ENCODE results near the gene BCLAF3. TPM values are rescaled to one million over a fixed set of nuclear protein-coding genes. Genes with fewer than 3 reads are reported as not detected.

BCLAF3 gene
- 1.5 and 2.9 TPM in 2 replicates for total RNA-seq

GRCh38 chrX:19990556-19991349, at the start of gene BCLAF3:
Gene BCLAF3 (minus strand): TSS chrX:19991061. CDS start chrX:19970264, 20,797 bp downstream.

Other genes with a start within 250 kb of the BCLAF3 start
- 21.1 and 37.1 TPM in 2 replicates for gene SH3KBP1, start 103.5 kb downstream of the BCLAF3 start, total RNA-seq
- gene MAP7D2, start 125.8 kb upstream of the BCLAF3 start, total RNA-seq, result under 0.01 and 1.1 TPM in 2 replicates
- 32.4 and 34.1 TPM in 2 replicates for gene EIF1AX, start 150.8 kb upstream of the BCLAF3 start, total RNA-seq